CD4-positive, alpha-beta T cell (primary cell): ENCODE data around the gene ZBTB20. TPM values are rescaled to one million over a fixed set of nuclear protein-coding genes. Genes with fewer than 3 reads are reported as not detected.

ENCODE experiments used
- ATAC-seq: fragments of 200-7000 bp; cut with Tn5 transposase; one replicate; pipeline ENCODE4 v1.10.0; 2022; ENCODE audit warnings: mild to moderate bottlenecking; ENCODE audit not compliant: poor library complexity
- CTCF ChIA-PET: fragments of 350-600 bp; sonication (Branson Sonifier 250); formaldehyde crosslinking; loops from one replicate; lab custom pipeline; 2021; ENCODE audit warnings: antibody characterized with exemption, inconsistent platforms; lab: Charles Lee
- POLR2A ChIA-PET: fragments of 350-600 bp; sonication (Branson Sonifier 250); formaldehyde crosslinking; loops from one replicate; lab custom pipeline; 2021; ENCODE audit warnings: antibody characterized with exemption, inconsistent platforms; lab: Charles Lee
- DNase-seq, 14 experiments: peaks; one replicate each; pipeline ENCODE4 v3.0.0-alpha.2; 2013 to 2020; ENCODE audit warnings: mixed read lengths in 2 of 14
- H3K27ac ChIP-seq, 2 donors: one replicate each; pipeline versions ENCODE4 v1.5.1 to v1.7.0; 2013; ENCODE audit warnings: low read length in 2 of 2, low read depth in 1 of 2, mild to moderate bottlenecking in 1 of 2
- H3K27me3 ChIP-seq, 2 experiments: 1 replicate in 1 of 2; 2 replicates in 1 of 2; pipeline versions ENCODE4 v1.6.1 to v1.7.0; 2013; ENCODE audit warnings: low read length in 2 of 2, control low read depth in 1 of 2, mild to moderate bottlenecking in 1 of 2, moderate library complexity in 1 of 2; ENCODE audit not compliant: insufficient read depth in 2 of 2, control insufficient read depth in 1 of 2
- H3K36me3 ChIP-seq: one replicate; pipeline ENCODE4 v1.6.1; 2013; ENCODE audit warnings: low read length, control low read depth; ENCODE audit not compliant: insufficient read depth
- H3K4me1 ChIP-seq: one replicate; pipeline ENCODE4 v1.6.1; 2013; ENCODE audit warnings: low read length, control low read depth; ENCODE audit not compliant: insufficient read depth
- H3K4me3 ChIP-seq: one replicate; pipeline ENCODE4 v1.5.1; 2013; ENCODE audit warnings: mild to moderate bottlenecking, low read length, moderate library complexity
- H3K9me3 ChIP-seq, 2 experiments: 1 replicate in 1 of 2; 2 replicates in 1 of 2; pipeline versions ENCODE4 v1.6.1 to v1.7.0; 2013; ENCODE audit warnings: low read length in 2 of 2, mild to moderate bottlenecking in 2 of 2, control low read depth in 1 of 2, moderate library complexity in 1 of 2; ENCODE audit not compliant: control insufficient read depth in 1 of 2, insufficient read depth in 1 of 2
- H3K27ac Mint-ChIP-seq: one replicate; pipeline ENCODE4 v1.8.0; 2020; ENCODE audit warnings: mixed read lengths
- H3K27me3 Mint-ChIP-seq: one replicate; pipeline ENCODE4 v1.8.0; 2021; ENCODE audit warnings: mixed read lengths
- H3K36me3 Mint-ChIP-seq: one replicate; pipeline ENCODE4 v1.8.0; 2021; ENCODE audit warnings: low read depth, mixed read lengths
- H3K4me1 Mint-ChIP-seq: one replicate; pipeline ENCODE4 v1.8.0; 2021; ENCODE audit warnings: low read depth, mixed read lengths
- H3K4me3 Mint-ChIP-seq: one replicate; pipeline ENCODE4 v1.8.0; 2020; ENCODE audit warnings: mild to moderate bottlenecking, mixed read lengths
- H3K9me3 Mint-ChIP-seq: one replicate; pipeline ENCODE4 v1.8.0; 2020; ENCODE audit warnings: mixed read lengths
- CTCF ChIP-seq: fragments of 200-600 bp; IDR thresholded peaks from one replicate; pipeline ENCODE4 v1.8.0; 2022; ENCODE audit warnings: antibody characterized with exemption, mild to moderate bottlenecking
- intact Hi-C, 2 experiments: fragments of 100-400 bp; cut with DNase I in 1 of 2; cut with micrococcal nuclease in 1 of 2; formaldehyde crosslinking; loops; one replicate each; pipeline versions ENCODE4 v1.15.1 to v1.9.0; 2023 to 2025; cut with DNase I, micrococcal nuclease
- total RNA-seq, 174 experiments: library from RNA in 2 of 174; stranded (reverse) in 2 of 174; gene quantifications; one replicate each; pipeline ENCODE4 v1.2.3 and lab custom pipeline; 2021 to 2026

ZBTB20 gene
- total RNA-seq, 2 experiments from 2014 or later = 41.6 to 47.4 TPM

- ChIA-PET CTCF (interaction anchor here (1.0 kb wide), 1 partner anchor 68 kb away, joined by 3 read pairs; no protein-coding TSS in a partner anchor), POLR2A (interaction anchor here (1.7 kb wide), 1 partner anchor 78 kb away, joined by 5 read pairs; no protein-coding TSS in a partner anchor)
- no peak for ATAC-seq
Observed at GRCh38 chr3:115086344-115086743, 60.7 kb downstream of the ZBTB20 start.

DNA sequence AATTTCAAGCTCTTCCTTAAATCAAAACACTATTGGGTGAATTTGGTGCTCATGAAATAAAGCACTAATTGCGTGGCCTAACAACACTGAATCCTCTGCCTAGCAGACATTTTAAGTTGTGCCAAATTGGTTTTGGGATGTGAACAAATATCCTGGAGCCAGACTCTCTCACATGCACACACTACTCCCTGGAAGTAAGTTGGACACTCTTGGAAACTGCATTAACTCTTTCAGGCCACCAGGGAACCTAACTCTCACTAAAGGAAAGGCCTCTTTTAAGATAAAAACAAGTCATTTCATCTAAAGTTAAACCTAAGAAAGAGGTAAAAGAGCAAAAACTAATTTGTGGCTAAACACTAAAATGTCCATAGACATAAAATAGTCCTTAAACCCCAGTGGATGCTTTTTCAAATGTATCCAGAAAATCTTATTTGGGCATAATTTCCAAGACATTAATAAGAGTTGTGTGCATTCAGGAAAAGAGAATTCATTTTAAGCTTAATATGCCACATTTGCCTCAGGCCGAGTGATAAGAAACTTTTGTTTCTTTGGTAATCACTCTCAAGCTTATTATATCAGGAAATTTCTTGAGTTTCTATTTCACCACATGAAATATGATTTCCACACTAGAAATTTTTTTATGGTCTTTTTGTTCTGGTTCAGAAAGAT is 61.8 kb downstream of the ZBTB20 start:
- no peak for TF ChIP-seq CTCF
- no peaks in the 10 kb centered on the region for H3K27me3 ChIP-seq
- CTCF ChIA-PET = interaction anchor here (1.3 kb wide), 1 partner anchor 80 kb away, joined by 3 read pairs; no protein-coding TSS in a partner anchor
- intact Hi-C loops = no loop called here
- H3K36me3 ChIP-seq = no peaks in the 10 kb centered on the region
- H3K4me1 ChIP-seq = no peaks in the 10 kb centered on the region
- H3K4me3 Mint-ChIP-seq = no peak overlapping the region
- H3K9me3 Mint-ChIP-seq = no peaks in the 10 kb centered on the region
- H3K27me3 Mint-ChIP-seq = no peaks in the 10 kb centered on the region
- no peaks in the 10 kb centered on the region for H3K36me3 Mint-ChIP-seq
- no peak for ATAC-seq
- H3K4me3 ChIP-seq = no peak overlapping the region
- H3K4me1 Mint-ChIP-seq = peaks cover 67% of the 10 kb centered on the region
- POLR2A ChIA-PET = interaction anchor here (1.7 kb wide), 1 partner anchor 79 kb away, joined by 5 read pairs; no protein-coding TSS in a partner anchor
- no peak for DNase-seq
- no peak overlapping the region for H3K27ac Mint-ChIP-seq
- H3K27ac ChIP-seq = no peak overlapping the region
- H3K9me3 ChIP-seq = no peaks in the 10 kb centered on the region

More at GRCh38 chr3:115086344-115086743, 60.7 kb downstream of the ZBTB20 start:
- H3K36me3 Mint-ChIP-seq = no peaks in the 10 kb centered on the region
- Histone ChIP-seq H3K27ac (no peak overlapping the region), H3K4me3 (no peak overlapping the region), H3K9me3 (no peaks in the 10 kb centered on the region), H3K27me3 (no peaks in the 10 kb centered on the region), H3K4me1 (no peaks in the 10 kb centered on the region), H3K36me3 (no peaks in the 10 kb centered on the region)
- no peak for DNase-seq
- no peaks in the 10 kb centered on the region for H3K27me3 Mint-ChIP-seq
- peaks cover 62% of the 10 kb centered on the region for H3K4me1 Mint-ChIP-seq
- H3K27ac Mint-ChIP-seq = no peak overlapping the region
- H3K9me3 Mint-ChIP-seq = no peaks in the 10 kb centered on the region
- H3K4me3 Mint-ChIP-seq = no peak overlapping the region
- TF ChIP-seq CTCF = no peak
- intact Hi-C loops = no loop called here

DNA sequence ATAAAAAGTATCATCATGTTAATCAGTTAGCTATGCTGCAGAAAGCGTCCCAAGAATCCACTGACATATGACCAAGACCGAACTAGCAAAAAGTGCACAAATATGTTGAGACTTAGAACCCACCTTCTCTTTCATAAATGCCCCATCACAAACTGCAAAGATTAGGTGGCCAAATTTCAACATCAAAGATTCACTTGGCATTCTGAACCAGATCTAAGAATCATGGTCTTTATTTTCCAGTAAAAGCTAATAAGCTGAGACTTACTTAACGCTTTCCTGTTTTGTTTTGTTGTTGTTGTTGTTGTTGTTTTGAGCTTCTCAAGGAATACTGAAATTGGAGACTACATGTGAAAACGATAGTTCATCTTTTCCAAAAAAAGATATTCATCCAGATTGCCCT is 62.4 kb downstream of the ZBTB20 start:
- no peaks in the 10 kb centered on the region for H3K27me3 Mint-ChIP-seq
- Histone ChIP-seq H3K4me3 (no peak overlapping the region), H3K4me1 (no peaks in the 10 kb centered on the region), H3K36me3 (no peaks in the 10 kb centered on the region), H3K27me3 (no peaks in the 10 kb centered on the region), H3K9me3 (no peaks in the 10 kb centered on the region), H3K27ac (no peak overlapping the region)
- TF ChIP-seq CTCF = no peak
- H3K36me3 Mint-ChIP-seq = no peaks in the 10 kb centered on the region
- DNase-seq (no peak), ATAC-seq (no peak)
- H3K4me1 Mint-ChIP-seq = peaks cover 72% of the 10 kb centered on the region
- ChIA-PET POLR2A (interaction anchor here (1.7 kb wide), 1 partner anchor 80 kb away, joined by 5 read pairs; no protein-coding TSS in a partner anchor), CTCF (interaction anchor here (1.3 kb wide), 1 partner anchor 81 kb away, joined by 3 read pairs; no protein-coding TSS in a partner anchor)
- H3K4me3 Mint-ChIP-seq = no peak overlapping the region
- intact Hi-C loops = no loop called here
- no peak overlapping the region for H3K27ac Mint-ChIP-seq
- no peaks in the 10 kb centered on the region for H3K9me3 Mint-ChIP-seq
